ENCODE data around the gene ZNF639.

DNA sequence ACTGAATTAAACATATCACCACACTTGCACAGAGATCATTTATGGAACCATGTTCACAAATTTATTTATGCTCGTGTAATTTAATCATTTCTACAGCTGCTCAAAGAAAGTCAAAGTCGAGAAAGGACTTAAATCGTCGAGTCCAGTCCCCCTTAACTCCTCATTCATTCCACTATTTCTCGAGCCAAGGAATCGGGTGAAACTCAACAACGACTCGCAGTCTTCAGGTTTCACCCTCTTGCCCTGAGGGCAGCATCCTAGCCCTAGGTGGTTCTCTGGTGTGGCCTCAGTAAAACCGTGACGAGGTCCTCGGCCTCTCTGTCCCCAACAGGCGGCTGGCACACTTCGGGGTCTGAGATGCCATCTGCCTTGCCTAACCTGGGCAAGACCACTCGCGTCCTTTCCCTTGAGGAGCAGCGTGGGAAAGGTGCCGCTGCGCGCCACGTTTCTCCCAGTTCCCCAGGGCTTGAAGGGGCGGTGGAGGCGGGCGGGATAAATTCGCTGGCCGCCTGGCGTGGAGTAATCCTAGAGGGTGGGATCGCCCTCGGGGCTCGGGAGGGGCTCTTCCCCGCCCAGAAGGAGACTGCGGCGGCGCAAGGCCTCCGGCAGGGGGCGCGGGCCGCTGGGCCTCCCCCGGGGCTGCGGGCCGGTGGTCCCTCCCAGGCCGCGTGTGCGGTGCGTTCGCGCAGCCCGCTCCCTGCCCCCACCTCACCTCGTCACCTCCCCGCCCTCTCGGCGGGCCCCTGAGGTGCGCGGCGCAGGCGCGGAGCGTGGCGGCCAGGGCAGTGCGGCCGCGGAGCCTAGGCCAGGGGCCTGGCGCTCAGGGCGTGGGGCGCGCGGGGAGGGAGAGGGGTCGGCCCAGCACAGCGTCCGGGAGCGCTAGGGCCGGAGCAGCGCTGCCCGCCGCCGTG, at the start of gene ZNF639:
- TF ChIP-seq, protein P1, sequence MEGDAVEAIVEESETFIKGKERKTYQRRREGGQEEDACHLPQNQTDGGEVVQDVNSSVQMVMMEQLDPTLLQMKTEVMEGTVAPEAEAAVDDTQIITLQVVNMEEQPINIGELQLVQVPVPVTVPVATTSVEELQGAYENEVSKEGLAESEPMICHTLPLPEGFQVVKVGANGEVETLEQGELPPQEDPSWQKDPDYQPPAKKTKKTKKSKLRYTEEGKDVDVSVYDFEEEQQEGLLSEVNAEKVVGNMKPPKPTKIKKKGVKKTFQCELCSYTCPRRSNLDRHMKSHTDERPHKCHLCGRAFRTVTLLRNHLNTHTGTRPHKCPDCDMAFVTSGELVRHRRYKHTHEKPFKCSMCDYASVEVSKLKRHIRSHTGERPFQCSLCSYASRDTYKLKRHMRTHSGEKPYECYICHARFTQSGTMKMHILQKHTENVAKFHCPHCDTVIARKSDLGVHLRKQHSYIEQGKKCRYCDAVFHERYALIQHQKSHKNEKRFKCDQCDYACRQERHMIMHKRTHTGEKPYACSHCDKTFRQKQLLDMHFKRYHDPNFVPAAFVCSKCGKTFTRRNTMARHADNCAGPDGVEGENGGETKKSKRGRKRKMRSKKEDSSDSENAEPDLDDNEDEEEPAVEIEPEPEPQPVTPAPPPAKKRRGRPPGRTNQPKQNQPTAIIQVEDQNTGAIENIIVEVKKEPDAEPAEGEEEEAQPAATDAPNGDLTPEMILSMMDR (IDR thresholded peaks at IDR 0.05): peak; percentile 62 to 87 (median 82)
- peak; percentile 79 to 90 for TF ChIP-seq POLR2A (IDR thresholded peaks at IDR 0.05)
- no peak for TF ChIP-seq EP300 (IDR thresholded peaks at IDR 0.05)
- TF ChIP-seq POLR2AphosphoS5 (IDR thresholded peaks at IDR 0.05): peak; percentile 33
